Left ventricle myocardium inferior (tissue), 1 donor: Measurements from ENCODE around the gene DNAJB6. TPM values are rescaled to one million over a fixed set of nuclear protein-coding genes. Genes with fewer than 3 reads are reported as not detected.

ENCODE experiments used
- DNase-seq: peaks from one replicate; pipeline ENCODE4 v3.0.0-alpha.2; 2020
- H3K27ac ChIP-seq: fragments of 200-600 bp; replicated peaks from 2 replicates; pipeline ENCODE4 v1.8.0; 2021
- H3K27me3 ChIP-seq: fragments of 200-600 bp; 2 replicates; pipeline ENCODE4 v1.8.0; 2021; ENCODE audit warnings: low read depth
- H3K36me3 ChIP-seq: fragments of 200-600 bp; 2 replicates; pipeline ENCODE4 v1.8.0; 2021
- H3K4me1 ChIP-seq: fragments of 200-600 bp; 2 replicates; pipeline ENCODE4 v1.8.0; 2021
- H3K4me3 ChIP-seq: fragments of 200-600 bp; 2 replicates; pipeline ENCODE4 v1.8.0; 2021; ENCODE audit warnings: mild to moderate bottlenecking, moderate library complexity
- H3K9me3 ChIP-seq: fragments of 200-600 bp; replicated peaks from 2 replicates; pipeline ENCODE4 v1.8.0; 2021
- intact Hi-C: fragments of 100-400 bp; cut with micrococcal nuclease; formaldehyde crosslinking; loops from one replicate; pipeline ENCODE4 v1.11.0; 2022
- total RNA-seq: library from RNA; stranded (reverse); fragmentation: NEBNext Ultra II Directional; extraction: Animal tissue kit (Norgen Biotek cat#: 25700); gene quantifications from one replicate; pipeline ENCODE4 v1.2.1, GENCODE V29; 2021
- TF ChIP-seq, protein P1 (sequence below): fragments of 200-600 bp; IDR thresholded peaks from 2 replicates; pipeline ENCODE4 v1.8.0; 2021; ENCODE audit warnings: antibody characterized with exemption, mild to moderate bottlenecking, borderline replicate concordance
- donor health status: DM: no; HTN: yes; CAD: no; lungs with severe emphysema.

DNAJB6 gene
- total RNA-seq, 1 donor from 2014 or later, result 211 TPM

DNA sequence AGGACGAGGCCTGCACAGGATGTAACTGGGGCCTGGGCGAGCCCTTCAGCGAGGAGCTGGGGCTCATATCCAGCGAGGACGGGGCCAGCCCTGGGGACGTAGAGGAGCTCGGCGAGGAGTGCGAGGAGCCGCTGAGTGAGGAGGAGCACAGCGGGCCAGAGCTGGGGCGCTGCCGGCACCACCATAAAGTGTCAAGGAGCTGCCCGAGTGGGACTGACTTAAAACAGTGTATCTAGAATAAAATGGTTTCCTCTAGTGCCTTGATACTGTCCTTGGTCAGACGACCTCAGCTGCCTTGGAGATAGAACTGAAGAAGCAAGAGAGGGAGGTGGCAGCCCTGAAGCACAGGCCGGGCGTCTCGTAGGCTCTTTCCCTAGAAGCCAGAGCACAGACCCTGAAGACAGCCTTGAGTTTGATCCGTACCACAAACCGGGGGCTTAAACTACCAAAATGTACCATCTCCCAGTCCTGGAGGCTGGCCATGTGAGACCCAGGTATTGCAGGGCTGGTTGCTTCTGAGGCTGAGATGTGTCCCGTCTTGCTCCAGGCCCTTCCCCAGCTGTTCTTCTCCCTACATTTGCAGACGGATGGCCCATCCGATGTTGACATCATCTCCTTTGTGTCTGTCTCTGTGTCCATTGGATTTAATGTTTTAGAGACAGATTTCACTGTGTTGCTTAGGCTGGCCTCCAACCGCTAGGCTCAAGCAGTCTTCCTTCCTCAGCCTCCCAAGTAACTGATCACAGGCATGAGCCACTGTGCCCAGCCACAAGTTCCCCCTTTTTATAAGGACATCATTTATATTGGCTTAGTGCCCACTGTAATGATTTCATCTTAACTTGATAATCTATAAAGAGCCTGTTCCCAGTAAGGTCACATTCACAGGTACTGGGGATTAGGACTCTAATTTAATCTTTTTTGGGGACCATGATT is 35.8 kb downstream of the DNAJB6 start:
- H3K27me3 ChIP-seq, result no peaks in the 10 kb centered on the region
- H3K27ac ChIP-seq, result no peak overlapping the region
- TF ChIP-seq, protein P1, sequence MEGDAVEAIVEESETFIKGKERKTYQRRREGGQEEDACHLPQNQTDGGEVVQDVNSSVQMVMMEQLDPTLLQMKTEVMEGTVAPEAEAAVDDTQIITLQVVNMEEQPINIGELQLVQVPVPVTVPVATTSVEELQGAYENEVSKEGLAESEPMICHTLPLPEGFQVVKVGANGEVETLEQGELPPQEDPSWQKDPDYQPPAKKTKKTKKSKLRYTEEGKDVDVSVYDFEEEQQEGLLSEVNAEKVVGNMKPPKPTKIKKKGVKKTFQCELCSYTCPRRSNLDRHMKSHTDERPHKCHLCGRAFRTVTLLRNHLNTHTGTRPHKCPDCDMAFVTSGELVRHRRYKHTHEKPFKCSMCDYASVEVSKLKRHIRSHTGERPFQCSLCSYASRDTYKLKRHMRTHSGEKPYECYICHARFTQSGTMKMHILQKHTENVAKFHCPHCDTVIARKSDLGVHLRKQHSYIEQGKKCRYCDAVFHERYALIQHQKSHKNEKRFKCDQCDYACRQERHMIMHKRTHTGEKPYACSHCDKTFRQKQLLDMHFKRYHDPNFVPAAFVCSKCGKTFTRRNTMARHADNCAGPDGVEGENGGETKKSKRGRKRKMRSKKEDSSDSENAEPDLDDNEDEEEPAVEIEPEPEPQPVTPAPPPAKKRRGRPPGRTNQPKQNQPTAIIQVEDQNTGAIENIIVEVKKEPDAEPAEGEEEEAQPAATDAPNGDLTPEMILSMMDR, result no peak
- intact Hi-C loops, result no loop called here
- H3K4me3 ChIP-seq, result no peak overlapping the region
- peaks cover 69% of the 10 kb centered on the region for H3K4me1 ChIP-seq
- H3K9me3 ChIP-seq, result no peaks in the 10 kb centered on the region
- peaks cover 62% of the 10 kb centered on the region for H3K36me3 ChIP-seq
- DNase-seq, result no peak

GRCh38 chr7:157373493-157373892 is 36.7 kb downstream of the DNAJB6 start:
- Histone ChIP-seq H3K27me3 (no peaks in the 10 kb centered on the region), H3K27ac (no peak overlapping the region), H3K4me1 (peaks cover 78% of the 10 kb centered on the region), H3K4me3 (no peak overlapping the region), H3K36me3 (peaks cover 53% of the 10 kb centered on the region), H3K9me3 (no peaks in the 10 kb centered on the region)
- no peak for DNase-seq
- intact Hi-C loops, result no loop called here
- TF ChIP-seq, protein P1, result no peak

- no peak for DNase-seq
These were observed 38.6 kb downstream of the DNAJB6 start for GRCh38 chr7:157375410-157375809.

GRCh38 chr7:157377436-157378124 is 40.8 kb downstream of the DNAJB6 start:
- Histone ChIP-seq H3K36me3 (peaks cover 24% of the 10 kb centered on the region), H3K27ac (peak overlapping the region; percentile 37), H3K9me3 (no peaks in the 10 kb centered on the region), H3K27me3 (no peaks in the 10 kb centered on the region), H3K4me3 (no peak overlapping the region), H3K4me1 (peaks cover 85% of the 10 kb centered on the region)
- no peak for DNase-seq
- TF ChIP-seq, protein P1, result no peak
- intact Hi-C loops, result no loop called here

More at GRCh38 chr7:157375410-157375809, 38.6 kb downstream of the DNAJB6 start:
- intact Hi-C loops, result no loop called here
- H3K27ac ChIP-seq, result peak overlapping the region; percentile 14
- no peak overlapping the region for H3K4me3 ChIP-seq
- peaks cover 37% of the 10 kb centered on the region for H3K36me3 ChIP-seq
- TF ChIP-seq, protein P1, result no peak
- no peaks in the 10 kb centered on the region for H3K9me3 ChIP-seq
- no peaks in the 10 kb centered on the region for H3K27me3 ChIP-seq
- peaks cover 95% of the 10 kb centered on the region for H3K4me1 ChIP-seq

GRCh38 chr7:157378390-157378789 is 41.6 kb downstream of the DNAJB6 start:
- no peak overlapping the region for H3K4me3 ChIP-seq
- TF ChIP-seq, protein P1, result no peak
- no peak for DNase-seq
- peak overlapping the region; percentile 37 for H3K27ac ChIP-seq
- H3K36me3 ChIP-seq, result peaks cover 24% of the 10 kb centered on the region
- no peaks in the 10 kb centered on the region for H3K27me3 ChIP-seq
- no peaks in the 10 kb centered on the region for H3K9me3 ChIP-seq
- intact Hi-C loops, result no loop called here
- H3K4me1 ChIP-seq, result peaks cover 78% of the 10 kb centered on the region
